NCI-H510A (cell line): ENCODE results near the gene CEBPB.
"Not testable (repeated sequence)": the region's sequence is repeated elsewhere in the genome, so short reads cannot be mapped to it uniquely, and the experiment has no call there.

Experiments
- DNase-seq: peaks from one replicate; lab custom pipeline; 2025; lab: John Stamatoyannopoulos, UW

CEBPB gene

DNA sequence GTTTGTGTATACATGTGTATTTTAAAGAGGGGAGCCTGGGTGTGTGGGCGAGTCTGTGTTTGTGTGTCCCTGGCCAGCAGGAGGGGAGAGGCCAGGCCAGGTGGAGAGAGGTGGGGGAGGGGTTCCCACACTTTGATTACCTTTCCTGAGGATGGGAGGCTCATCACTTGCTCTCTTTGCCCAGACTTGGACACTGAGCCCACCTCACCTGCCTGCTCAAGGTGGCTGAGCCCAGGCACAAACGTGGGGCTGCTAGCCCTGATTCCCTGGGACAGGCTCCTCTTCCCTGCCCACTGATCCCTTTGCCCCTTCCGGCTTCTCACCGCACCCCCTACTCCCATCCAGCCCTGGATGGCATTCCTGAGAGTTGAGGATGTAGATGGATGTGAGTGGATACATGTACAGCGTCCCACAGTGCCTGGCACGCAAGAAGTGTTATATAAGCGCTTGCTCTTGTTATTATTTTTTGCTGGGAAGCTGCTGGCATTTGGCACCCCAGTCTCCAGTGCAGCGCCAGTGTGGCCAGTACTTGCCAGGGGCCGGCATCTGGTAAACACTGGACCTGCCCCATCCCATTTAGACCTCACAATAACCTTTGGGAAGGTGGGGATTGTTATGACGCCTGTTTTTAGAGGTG is 2.7 kb downstream of the CEBPB start:
- DNase-seq, result no peak

DNA sequence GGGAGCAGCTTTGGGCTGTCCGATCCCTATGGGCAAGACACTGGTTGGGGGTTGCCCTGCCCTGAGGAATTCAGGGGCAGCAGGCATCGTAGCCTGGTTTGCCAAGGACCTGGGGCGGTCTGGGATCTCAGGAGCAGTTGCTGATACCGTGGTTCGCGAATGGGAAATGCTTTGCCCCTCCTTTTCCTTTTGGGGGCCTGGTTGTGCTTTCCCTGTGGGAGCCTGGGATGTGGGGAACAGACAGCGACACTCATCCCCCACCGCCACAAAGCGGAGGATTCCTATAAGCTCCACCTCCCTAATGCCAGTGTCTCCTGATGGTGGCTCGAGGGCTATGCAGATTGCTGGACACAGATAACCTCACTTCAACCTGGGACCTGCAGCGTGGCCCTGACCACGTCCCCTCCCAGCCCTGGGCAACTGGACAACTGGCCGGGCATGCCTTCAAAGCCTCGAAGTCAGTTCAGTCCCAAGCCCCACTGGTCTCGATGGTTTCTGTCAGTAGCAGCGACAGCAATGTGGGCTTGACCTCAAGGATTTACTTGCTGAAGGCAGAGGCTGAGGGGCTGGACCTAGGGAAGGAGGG is 3.3 kb downstream of the CEBPB start:
- no peak for DNase-seq

GRCh38 chr20:50194422-50194830 is 3.8 kb downstream of the CEBPB start:
- no peak for DNase-seq

DNA sequence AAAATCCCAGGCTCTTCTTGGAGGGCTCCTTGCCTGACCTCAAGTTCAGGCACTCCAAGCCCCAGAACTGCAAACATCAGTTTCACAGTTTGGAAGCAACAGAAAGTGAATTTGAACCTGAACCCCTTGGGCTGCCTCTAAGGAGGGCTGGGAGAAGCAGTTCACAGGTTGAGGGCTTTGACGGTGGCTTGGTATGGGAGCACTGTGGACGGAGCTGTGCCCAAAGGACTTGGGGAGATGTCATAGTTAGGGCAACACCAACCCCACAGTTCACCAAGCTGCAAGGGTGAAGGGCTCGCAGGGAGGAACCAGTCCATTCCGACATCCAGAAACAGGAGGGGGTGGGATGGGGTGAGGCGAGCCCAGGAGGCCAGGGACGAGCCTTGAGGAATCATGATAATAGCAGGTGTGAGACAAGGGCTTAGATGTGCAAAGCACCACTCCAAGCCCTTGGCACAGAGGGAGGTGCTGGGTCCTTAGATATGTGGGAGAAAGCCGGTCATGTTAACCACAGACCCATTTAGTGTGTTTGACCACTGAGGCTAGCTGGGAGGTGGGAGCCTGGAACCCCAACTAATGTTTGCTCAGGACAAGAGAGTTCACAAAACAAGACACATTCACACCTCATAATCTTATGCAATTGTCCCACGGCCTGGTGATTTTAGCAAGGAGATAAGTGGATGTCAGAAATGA is 4.3 kb downstream of the CEBPB start:
- no peak for DNase-seq

DNA sequence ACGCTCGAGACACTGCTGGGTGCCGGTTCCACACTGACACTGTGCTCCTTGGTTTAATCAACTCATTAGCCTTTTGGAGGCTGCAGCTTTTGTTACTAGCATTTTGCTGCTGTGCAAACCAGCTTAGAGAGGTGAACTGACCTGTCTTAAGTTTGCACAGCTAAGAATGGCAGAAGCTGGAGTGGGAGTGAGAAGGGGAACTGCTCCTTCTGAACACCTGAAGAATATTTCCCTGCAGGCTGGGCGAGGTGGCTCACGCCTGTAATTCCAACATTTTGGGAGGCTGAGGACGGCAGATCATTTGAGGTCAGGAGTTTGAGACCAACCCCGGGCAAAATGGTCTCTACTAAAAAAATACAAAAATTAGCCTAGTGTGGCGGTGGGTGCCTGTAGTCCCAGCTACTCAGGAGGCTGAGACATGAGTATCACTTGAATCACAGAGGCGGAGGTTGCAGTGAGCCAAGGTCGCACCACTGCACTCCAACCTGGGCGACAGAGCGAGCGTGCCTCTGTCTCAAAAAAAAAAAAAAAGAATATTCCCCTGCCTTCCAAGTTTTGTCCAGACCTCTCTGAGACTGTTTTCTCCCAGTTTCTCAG is 5.0 kb downstream of the CEBPB start:
- no peak for DNase-seq

DNA sequence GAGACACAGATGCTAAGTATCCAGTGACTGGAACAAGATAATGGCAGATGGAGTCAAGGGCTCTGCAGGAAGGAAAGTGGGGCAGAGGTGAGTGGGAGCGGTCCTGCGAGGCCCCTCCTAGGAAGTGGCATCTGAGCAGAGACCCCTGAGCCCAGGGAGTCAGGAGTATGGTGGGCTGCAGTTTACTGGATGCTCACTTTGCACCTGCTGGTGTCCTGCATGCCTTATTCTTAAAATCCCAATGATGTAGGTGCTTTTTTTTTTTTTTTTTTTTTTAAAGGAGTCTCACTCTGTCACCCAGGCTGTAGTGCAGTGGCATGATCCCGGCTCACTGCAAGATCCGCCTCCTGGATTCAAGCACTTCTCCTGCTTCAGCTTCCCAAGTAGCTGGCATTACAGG is 5.6 kb downstream of the CEBPB start:
- DNase-seq, result no peak

- no peak for DNase-seq
Measured at GRCh38 chr20:50196896-50197295, 6.3 kb downstream of the CEBPB start.

DNA sequence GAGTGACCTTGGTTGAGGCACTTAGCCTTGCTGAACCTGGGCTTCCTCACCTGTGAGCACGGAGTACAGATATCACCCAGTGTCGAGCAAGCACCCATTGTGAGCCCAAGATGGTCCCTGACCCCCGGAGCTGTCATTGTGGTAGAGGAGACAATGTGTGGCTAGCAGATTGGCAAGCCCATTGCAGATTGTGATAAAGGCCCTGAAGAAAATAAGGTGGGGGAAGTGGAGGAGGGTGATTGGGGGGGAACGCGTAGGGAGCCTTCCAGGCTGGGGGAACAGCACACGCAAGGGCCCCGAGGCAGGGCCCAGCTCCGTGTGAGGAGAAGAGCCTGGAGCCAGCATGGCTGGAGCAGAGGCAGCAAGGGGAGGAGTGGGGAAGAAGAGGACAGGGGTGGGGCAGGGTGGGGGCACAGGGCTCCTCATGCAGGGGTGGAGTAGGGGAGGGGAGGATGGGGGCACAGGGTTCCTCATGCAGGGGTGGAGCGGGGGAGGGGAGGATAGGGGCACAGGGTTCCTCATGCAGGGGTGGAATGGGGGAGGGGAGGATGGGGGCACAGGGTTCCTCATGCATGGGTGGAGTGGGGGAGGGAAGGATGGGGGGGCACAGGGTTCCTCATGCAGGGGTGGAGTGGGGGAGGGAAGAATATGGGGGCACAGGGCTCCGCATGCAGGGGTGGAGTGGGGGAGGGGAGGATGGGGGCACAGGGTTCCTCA is 7.0 kb downstream of the CEBPB start:
- DNase-seq, result no peak

GRCh38 chr20:50198180-50198666 is 7.6 kb downstream of the CEBPB start:
- DNase-seq, result no peak

- no peak for DNase-seq
Measured at GRCh38 chr20:50198716-50199115, 8.1 kb downstream of the CEBPB start.

GRCh38 chr20:50199703-50200102 is 9.1 kb downstream of the CEBPB start:
- DNase-seq, result no peak

- no peak for DNase-seq
Measured at GRCh38 chr20:50200482-50201104, 10.0 kb downstream of the CEBPB start.

DNA sequence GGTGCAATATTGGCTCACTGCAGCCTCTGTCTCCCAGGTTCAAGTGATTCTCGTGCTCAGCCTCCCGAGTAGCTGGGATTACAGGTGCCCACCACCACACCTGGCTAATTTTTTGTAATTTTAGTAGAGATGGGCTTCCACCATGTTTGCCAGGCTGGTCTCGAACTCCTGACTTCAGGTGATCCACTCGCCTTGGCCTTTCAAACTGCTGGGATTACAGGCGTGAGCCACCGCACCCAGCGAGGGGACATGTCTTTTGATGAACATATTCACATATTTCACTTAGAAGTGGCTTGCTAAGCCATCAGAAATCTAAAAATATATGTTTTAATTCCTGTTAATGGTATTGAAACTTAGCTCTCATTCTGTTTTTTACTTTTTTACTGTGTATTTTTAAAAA is 11.1 kb downstream of the CEBPB start:
- DNase-seq, result not testable (repeated sequence)

GRCh38 chr20:50202677-50203076 is 12.0 kb downstream of the CEBPB start:
- no peak for DNase-seq

- no peak for DNase-seq
Measured at GRCh38 chr20:50203951-50204937, 13.6 kb downstream of the CEBPB start.

- no peak for DNase-seq
Measured at GRCh38 chr20:50207026-50207425, 16.4 kb downstream of the CEBPB start.

DNA sequence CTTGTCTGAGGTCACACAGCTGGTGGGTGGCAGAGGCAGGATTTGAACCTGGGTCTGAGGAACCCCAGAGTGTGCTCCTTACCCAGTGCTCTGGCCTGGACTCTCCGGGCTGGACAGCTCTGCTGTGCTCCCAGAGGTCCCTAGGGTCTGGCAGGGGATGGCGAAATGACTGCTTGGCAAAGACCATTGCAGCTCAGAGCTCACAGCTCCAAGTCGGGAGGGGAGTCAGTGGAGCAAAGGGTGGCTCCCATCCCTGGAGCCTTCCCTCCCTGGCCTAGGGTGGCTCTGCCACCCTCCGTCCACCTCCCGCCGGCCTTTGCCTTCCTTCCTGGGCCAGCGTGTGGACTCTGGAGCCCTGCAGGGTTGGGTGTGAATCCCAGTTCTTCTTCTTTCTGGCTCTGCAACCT is 17.5 kb downstream of the CEBPB start:
- DNase-seq, result no peak

DNA sequence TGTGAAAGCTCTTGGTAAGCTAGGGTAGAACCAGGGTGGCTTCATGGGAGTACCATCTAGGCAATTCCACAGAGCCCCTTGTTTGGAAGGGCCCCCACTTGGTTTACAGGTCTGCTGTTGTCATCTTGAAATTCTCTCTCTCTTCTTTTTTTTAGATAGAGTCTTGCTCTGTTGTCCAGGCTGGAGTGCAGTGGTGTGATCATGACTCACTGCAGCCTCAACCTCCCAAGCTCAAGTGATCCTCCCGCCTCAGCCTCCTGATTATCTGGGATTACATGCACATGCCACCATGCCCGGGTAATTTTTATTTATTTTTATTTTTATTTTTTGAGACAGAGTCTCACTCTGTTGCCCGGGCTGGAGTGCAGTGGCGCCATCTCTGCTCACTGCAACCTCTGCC is 18.2 kb downstream of the CEBPB start:
- not testable (repeated sequence) for DNase-seq

DNA sequence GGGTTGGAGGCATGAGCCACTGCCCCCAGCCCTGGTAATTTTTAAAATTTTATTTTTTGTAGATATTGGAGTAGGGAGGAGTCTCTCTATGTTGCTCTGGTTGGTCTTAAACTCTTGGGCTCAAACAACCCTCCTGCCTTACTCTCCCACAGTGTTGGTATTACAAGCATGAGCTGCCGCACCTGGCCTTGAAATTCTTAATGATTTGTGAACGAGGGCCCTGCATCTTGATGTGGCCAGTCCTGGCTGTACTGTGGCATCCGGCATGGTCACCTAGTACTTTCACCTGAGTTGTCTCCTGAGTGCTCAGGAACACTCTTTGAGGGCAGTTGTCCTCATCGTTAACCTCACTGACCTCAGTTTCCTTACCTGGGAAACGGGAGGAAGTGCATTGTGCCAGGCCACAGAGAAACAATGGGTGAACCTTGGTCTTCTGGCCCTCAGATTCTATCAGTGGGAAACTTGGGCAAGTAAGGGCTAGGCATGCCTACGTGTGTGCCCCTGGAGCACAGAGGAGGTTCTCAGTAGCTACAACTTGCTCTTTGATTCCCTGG is 19.5 kb downstream of the CEBPB start:
- DNase-seq, result no peak

DNA sequence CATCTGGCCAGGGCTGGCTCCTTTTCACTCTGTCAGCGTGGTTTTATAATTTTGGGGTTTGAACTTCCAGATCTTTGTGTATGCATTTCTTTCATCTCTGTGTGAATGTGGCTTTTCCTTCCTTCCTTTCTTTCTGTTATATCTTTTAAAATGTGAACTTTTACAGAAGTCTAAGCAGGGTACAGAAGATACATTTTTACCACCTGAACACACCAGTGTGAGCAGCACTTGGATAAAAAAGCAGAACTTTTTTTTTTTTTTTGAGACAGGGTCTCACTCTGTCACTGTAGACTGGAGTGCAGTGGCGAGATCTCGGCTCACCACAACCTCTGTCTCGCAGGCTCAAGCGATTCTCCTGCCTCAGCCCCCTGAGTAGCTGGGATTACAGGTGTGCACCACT is 20.5 kb downstream of the CEBPB start:
- no peak for DNase-seq
